ENCODE results near the gene SLCO2A1. TPM values are rescaled to one million over a fixed set of nuclear protein-coding genes. Genes with fewer than 3 reads are reported as not detected.

SLCO2A1 gene
- total RNA-seq, 4 donors from 2014 or later = 0.07 to 2.4 (median 1.3) TPM

DNA sequence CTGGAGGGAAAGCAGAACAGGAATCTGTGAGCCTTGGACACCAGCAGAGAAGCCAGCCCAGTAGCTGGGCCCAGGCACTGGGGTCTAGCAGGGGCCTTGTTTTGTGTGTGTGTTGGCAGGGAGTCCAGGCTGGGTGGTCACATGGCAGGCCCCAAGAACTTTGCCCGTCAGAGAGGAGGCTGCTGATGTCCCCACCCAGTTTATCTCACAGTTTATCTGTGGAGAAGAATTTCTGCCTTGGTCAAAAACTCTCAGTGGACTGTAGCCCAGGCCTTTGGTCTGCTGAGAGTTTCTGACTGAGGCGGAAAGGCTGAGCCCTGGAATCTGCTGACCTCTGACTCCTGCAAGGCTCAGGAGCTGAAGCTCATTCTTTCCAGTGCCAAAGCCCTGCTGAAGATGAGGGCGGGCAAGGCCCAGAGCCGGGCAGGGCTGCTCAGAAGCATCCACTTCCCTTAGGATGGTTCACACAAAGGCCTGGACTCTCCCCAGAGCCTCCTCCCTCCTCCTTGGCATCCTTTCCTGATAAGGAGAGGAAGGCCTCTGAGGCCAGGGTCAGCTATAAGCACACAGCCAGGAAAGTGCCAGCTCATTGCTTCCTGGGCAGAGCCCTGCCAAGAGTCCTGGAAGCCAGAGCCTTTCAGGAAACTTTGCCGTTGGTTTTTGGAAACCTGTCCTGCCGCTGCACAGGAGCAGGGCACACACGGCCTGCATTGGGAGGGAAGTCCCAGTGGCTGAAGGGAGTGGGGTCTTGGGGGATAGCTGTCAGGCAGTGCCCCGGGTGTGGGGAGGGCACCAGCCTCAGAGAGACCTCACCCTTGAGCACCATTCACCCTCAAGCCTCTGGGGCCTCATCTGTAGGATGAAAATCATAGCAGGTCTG, 37.2 kb upstream of the SLCO2A1 start:
- no peaks in the 10 kb centered on the region for H3K9me3 ChIP-seq
- DNase-seq = no peak
- intact Hi-C loops (cut with DNase I; ENCODE audit: low total_unique reads) (no loop called here), in situ Hi-C loops (cut with MboI; ENCODE audit: low sequenced_read_pairs in 4 of 4) (no loop called here)
- peak in 1 of 2 donors; percentile 23 for ATAC-seq
- H3K4me3 ChIP-seq = no peak overlapping the region
- no peaks in the 10 kb centered on the region for H3K27me3 ChIP-seq
- no peak overlapping the region for H3K27ac ChIP-seq
- peaks cover 0 to 4% of the 10 kb centered on the region in 2 donors for H3K4me1 ChIP-seq
- H3K36me3 ChIP-seq = no peaks in the 10 kb centered on the region
- no peak for TF ChIP-seq POLR2A (IDR thresholded peaks at IDR 0.05)
- TF ChIP-seq, protein P1, sequence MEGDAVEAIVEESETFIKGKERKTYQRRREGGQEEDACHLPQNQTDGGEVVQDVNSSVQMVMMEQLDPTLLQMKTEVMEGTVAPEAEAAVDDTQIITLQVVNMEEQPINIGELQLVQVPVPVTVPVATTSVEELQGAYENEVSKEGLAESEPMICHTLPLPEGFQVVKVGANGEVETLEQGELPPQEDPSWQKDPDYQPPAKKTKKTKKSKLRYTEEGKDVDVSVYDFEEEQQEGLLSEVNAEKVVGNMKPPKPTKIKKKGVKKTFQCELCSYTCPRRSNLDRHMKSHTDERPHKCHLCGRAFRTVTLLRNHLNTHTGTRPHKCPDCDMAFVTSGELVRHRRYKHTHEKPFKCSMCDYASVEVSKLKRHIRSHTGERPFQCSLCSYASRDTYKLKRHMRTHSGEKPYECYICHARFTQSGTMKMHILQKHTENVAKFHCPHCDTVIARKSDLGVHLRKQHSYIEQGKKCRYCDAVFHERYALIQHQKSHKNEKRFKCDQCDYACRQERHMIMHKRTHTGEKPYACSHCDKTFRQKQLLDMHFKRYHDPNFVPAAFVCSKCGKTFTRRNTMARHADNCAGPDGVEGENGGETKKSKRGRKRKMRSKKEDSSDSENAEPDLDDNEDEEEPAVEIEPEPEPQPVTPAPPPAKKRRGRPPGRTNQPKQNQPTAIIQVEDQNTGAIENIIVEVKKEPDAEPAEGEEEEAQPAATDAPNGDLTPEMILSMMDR (IDR thresholded peaks at IDR 0.05 in 4 of 5, conservative IDR thresholded peaks at IDR 0.05 in 1 of 5) = no peak

DNA sequence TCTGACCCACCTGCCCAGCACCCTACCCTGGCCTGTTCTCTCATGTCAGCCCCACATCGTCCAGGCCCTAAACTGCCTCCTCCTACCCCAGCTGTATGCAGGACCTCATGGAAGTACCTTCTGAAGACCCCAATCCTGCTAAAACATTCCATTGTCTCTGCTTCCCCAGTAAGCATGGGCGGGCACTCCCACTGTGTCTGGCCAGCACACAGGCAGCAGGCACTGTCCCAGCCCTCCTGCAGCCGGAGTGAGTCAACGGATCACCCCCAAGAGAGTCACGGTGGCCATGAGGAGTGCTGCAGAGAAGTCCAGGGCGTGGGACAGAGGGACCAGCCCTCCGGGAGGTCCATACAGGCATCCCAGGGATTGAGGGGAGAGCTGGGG, 36.4 kb upstream of the SLCO2A1 start:
- no peaks in the 10 kb centered on the region for H3K27me3 ChIP-seq
- ATAC-seq (no peak), DNase-seq (no peak)
- no peaks in the 10 kb centered on the region for H3K9me3 ChIP-seq
- no peaks in the 10 kb centered on the region for H3K36me3 ChIP-seq
- intact Hi-C loops (cut with DNase I; ENCODE audit: low total_unique reads) (no loop called here), in situ Hi-C loops (cut with MboI; ENCODE audit: low sequenced_read_pairs in 4 of 4) (no loop called here)
- H3K4me1 ChIP-seq = peaks cover 0 to 1% of the 10 kb centered on the region in 2 donors
- TF ChIP-seq POLR2A (IDR thresholded peaks at IDR 0.05) = no peak
- TF ChIP-seq, protein P1 (IDR thresholded peaks at IDR 0.05 in 4 of 5, conservative IDR thresholded peaks at IDR 0.05 in 1 of 5) = no peak
- H3K4me3 ChIP-seq = no peak overlapping the region
- H3K27ac ChIP-seq = no peak overlapping the region

DNA sequence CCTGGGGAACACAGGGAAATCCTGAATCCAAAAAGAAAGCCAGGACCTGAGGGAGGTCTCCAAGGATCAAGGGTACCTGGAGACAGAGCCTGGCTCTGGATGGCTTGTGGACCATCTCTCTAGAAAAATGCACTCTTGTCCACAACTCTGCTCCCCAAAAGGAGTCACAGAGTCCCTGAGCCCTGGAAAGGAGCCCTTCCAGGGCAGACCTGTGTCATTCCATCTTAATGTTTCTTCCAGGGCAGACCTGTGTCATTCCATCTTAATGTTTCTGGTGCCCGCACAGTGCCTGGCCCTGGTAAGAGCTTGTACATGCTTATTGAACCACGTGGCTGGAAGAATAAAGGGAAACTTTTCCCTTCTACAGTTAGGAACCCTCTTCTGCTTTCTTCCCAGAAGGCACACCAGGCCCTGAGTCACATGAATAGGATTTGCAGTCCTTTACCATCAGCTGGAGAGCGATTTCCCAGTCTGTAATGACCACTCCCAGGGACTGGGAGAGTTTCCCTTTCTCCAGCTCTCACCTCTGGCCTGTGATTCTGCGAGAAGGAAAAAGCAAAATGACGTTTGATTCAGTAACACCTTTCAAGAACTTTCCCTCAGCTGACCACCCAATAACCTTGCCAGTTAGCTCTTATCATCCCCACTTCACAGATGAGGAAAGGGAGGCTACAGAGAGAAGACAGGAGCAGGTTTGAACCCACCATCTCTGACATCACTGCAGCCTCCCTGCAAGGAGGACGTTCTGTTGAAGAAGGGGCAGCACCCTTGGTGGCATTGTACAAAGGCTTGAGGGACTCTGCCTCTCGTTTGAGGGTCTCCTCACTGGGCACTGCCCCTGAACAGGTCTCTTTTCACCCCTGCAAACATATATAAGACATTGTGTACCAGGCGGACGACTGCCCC, 35.8 kb upstream of the SLCO2A1 start:
- Histone ChIP-seq H3K9me3 (no peaks in the 10 kb centered on the region), H3K4me3 (no peak overlapping the region), H3K4me1 (peaks cover 0 to 5% of the 10 kb centered on the region in 2 donors), H3K36me3 (no peaks in the 10 kb centered on the region), H3K27ac (no peak overlapping the region), H3K27me3 (no peaks in the 10 kb centered on the region)
- TF ChIP-seq, protein P1 (IDR thresholded peaks at IDR 0.05 in 4 of 5, conservative IDR thresholded peaks at IDR 0.05 in 1 of 5) = no peak
- TF ChIP-seq POLR2A (IDR thresholded peaks at IDR 0.05) = no peak
- ATAC-seq = no peak
- in situ Hi-C loops (cut with MboI; ENCODE audit: low sequenced_read_pairs in 4 of 4) = no loop called here
- intact Hi-C loops (cut with DNase I; ENCODE audit: low total_unique reads) = no loop called here
- no peak for DNase-seq

DNA sequence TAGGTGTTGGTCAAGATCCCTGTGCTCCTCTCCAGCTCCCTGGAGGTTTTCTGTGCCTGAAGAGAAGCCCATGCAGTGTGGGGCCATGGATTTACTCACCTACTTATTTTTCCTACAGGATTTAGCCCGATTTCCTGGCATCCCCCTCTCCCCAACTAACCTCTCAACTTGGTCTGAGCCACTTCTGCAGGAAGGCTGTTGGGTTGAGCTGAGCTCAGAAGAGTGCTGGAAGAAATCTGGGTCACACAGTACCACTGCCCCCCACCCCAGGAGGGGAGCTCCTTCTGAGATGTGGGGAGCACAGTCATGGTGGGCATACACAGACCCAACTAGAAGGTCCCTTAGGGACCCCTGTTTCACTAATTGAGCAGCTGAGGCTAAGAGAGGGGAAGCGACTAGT, 34.4 kb upstream of the SLCO2A1 start:
- TF ChIP-seq POLR2A (IDR thresholded peaks at IDR 0.05) = no peak
- TF ChIP-seq, protein P1 (IDR thresholded peaks at IDR 0.05 in 4 of 5, conservative IDR thresholded peaks at IDR 0.05 in 1 of 5) = no peak
- Histone ChIP-seq H3K4me3 (no peak overlapping the region), H3K4me1 (peaks cover 0 to 6% of the 10 kb centered on the region in 2 donors), H3K9me3 (no peaks in the 10 kb centered on the region), H3K36me3 (no peaks in the 10 kb centered on the region), H3K27ac (no peak overlapping the region), H3K27me3 (no peaks in the 10 kb centered on the region)
- ATAC-seq (no peak), DNase-seq (no peak)
- intact Hi-C loops (cut with DNase I; ENCODE audit: low total_unique reads) = no loop called here
- in situ Hi-C loops (cut with MboI; ENCODE audit: low sequenced_read_pairs in 4 of 4) = no loop called here
